GM04504 (cell line): ENCODE results near the gene SOX13.
A peak's percentile ranks its signal among the peaks of the same experiment; 100 is the strongest.
"Not testable (repeated sequence)": the region's sequence is repeated elsewhere in the genome, so short reads cannot be mapped to it uniquely, and the experiment has no call there.

ENCODE experiments used
- DNase-seq: peaks from one replicate; pipeline ENCODE4 v3.0.0-alpha.2; 2012; ENCODE audit warnings: low read depth

Gene SOX13

DNA sequence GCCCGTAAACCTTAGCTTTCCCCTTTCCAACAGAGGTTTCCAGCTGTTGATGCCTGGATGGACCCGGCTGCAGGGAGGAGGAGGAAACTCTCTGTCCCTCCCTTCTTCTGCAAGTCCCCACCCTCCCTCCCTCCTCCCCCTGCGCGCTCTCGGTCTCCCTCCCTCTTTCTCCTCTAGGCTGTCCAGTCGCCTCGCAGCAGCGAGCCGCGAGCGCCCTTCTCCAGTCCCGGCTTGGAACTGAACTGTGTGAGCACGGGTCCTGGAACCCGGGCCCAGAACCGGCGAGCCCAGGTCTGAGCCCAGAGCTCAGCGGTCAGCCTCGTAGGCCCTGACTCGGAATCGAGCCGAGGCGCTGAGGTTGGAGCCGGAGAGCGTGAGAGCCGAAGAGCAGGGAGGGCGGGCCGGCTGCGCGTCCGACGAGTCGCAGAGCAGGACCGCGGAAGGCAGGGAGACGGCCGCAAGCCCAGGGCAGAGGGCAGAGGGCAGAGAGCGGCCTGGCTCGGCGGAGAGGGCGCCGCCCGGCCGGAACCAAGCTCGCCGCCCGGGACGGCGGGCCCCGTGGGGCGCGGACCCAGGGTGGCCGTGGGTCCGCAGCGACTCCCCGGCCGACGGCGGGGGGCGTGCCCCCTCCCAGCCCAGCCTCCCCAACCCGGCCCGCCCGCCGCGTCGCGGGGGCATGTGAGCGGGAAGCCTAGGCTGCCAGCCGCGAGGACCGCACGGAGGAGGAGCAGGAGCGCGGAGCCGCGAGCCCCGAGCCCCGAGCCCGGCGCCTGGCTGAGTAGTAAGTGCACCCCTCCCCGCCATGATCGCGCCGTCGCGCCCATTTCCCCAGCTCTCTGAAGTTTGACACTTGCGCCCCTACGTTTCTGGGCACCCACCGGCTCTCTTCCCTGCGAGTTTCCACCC, at the start of gene SOX13:
Gene SOX13 (plus strand): TSS at position 185 of the 906 bp plus-strand sequence. CDS start 39,801 bp downstream, outside the sequence.
- peak; percentile 73 for DNase-seq

DNA sequence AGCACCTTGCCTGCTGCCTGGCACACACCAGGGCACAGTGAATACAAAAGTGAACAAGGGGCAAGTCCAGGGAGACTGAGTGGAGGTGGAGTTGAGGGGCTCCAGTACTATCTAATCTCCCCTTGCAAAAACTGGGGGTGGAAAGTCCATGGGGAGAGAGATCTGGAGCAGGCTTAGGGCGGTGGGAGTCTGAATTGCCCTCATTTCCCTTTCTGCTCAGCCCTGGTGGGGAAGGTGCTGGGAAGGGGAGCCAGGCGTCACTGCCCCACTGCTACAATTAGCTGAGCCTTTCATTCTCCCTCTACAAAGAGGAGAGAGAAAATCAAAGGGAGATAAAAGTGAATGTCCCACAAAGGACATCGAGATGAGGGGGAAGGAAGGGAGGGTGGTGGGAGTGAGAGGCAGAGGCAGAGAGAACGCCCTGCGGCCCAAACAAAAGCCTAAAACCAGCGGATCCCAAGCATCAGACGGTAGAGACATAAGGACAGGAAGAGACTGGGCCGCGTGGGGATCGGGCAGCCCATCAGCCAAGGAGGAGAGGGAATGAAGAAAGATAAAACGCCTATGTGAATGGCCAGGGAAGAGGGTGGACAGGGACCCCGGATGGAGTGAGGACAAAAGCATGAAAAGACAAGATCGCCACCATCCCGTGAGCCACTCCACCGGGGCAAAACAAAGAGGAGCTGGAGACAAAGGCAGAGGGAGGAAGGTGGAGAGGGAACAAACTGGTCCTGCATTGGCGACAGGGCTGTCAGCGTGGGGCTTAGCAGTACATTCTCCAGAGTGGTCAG, 46.8 kb upstream of the SOX13 start:
- DNase-seq, result no peak

DNA sequence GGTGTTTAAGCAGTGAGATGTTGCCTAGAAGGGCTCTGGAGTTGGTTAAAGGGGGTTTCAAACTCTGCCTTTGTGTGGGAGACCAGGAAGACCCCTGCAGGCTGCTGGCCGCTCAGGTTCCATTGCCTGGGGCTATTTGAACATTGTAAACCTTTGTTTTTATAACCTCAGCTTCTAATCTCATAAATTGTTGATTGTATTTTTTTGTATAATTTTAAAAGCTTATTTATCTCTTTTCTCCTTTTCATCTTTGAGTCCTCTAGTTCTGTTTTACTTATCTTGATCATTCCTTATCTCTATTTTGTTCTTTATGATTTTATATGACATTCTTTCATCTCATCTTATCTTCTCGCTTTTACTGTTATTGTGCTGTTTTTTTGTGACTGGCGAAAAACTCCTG, 45.5 kb upstream of the SOX13 start:
- DNase-seq, result no peak

DNA sequence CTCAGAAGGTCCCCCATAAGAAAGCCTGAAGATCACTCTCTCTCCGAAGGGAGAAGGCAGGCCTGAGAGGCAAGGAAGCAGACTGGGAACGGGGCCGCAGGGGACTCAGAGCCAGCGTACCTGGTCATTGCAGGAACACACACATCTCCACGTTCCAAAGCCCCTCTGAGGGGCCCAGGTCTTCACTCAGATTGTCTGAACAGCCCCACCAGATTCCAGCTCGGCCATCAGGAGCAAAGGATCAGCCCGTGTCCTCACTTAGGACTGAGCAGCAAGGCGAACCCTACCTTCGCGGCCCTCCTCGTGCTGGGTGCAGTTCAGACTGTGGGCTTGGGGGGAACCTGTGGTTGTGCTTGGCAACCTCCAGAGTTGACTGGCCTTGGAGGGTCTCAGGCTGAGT, 43.9 kb upstream of the SOX13 start:
- DNase-seq, result no peak

DNA sequence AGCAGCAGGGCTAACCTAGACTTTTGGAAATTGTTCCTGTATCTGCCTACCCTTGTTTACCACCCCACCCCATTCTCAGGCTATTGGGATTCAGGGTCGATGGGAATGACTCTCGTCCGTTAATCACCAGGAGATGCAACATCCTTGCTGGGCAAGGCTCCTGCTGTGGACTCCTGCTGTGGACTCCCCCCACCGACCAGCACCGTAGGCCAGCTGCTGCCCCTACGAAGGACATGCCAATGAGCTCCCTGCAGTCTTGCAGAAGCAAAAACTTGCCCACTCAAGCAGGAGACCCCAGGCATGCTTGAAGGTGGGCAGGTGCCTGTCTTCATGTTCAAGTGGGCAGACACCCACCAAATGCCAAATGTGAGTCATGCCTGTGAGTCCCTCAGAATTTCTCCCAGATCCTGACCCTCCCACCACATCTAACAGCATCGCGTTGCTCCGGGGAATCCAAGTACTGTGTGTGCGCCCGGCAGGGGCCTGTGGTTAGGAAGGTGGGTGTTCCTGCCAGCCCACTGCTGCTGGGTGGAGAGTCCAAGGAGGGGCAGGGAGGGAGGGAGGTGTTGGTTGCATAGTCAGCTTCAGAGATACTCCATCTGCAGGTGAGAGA, 41.7 kb upstream of the SOX13 start:
- no peak for DNase-seq

DNA sequence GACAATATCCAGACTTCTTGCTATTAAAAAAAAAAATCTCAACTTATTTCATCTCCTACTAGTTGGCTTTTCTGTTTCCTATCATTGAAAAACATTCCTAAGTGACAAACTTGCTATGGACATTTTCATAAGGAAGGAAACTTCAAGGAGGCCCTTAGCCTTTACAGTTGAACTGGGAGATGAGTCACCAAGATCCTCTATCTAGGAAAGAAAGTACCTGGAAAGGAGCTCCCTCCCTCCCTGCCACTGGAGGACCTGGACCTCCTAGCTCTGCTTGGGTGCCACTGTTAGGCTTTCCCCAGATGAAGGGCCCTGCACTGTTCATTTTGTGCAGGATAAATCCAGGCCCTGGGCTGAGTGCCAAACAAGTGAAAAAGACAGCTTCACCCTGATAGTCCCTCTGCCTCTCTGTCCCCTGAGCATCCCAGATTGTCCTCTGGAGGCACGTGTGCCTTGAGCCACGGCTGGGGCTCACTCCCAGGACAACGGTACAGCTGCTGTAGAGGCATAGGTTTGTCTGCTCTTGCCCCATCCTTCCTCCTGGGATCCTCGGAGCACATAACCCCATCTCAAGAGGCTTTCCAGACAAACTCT, 40.2 kb upstream of the SOX13 start:
- no peak for DNase-seq

DNA sequence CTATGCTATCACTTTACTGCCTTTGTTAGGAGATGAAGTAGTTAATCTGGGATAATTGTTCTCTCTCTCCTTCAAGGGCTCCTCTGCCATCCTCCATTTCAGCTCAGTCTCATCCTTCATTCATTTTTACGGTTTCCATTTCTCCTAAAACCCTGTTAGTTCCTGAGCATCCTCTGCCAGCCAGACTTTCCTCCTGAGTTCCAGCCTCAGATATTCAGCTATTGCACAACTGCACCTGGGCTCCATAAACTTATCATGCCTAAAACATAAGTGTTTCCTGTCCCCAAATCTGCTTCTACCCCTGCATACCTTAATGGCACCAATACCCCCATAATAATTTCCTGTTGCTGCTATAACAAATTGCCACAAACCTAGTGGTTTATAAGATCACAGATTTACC, 39.6 kb upstream of the SOX13 start:
- no peak for DNase-seq

DNA sequence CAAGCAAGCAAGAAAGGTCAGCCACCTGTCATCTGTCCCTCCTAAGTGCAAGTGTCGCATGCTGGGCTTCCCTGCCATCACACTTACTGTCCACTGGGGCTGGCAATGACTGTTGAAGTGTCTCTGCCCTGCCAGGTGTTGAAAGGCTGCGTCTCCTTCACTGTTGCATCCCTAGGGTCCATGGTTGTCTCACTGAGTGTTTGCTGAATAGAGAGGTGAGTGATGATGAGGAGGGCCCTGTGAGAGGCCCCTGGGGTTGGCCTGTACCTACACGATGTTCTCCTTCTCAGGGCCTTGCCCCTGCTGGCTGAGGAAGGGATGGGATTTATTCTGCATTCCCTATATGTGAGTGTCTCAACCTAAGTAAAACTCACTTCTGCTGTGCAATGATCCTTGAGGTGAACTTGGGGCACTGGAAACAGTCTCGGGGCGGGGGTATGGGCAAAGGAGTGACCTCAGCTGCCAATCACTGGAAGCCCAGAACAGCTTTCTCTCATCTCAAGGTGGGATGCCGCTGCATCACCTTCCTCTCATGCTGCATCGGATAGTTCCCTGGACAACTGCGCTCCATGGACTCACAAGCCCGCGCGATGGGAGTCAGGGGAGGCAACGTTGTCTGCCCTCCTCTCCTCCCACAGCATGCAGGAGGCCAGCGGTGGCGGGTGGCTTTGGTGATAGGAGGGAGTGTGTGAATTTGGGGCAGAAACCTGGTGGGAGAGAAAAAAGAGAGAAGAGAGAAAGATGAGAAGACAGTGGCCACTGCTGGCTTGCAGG, 35.8 kb upstream of the SOX13 start:
- no peak for DNase-seq

DNA sequence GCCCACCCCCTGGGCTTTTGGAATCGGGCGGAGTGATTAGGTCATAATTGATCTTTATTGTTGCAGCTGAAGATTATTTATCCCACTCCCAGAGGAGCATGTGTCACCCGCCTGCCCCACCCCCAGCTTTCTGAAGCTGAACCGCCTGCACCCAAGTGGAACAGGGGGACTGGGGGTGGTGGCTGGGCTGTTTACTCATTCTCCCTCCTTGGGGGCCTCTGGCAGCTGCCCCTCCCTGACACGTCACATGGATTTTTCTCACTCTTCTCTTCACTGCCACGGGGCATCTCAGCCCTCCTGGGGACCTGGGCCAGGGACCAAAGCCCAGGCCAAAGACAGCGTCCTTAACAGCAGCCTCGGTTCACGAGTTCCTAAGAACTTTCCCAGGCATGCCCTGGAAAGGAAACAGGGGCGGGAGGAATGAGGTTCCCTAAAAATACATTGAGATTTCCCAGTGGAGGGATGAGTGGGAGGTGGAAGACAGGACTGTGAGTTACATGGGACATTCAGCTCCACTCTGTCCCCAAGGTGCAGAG, 31.6 kb upstream of the SOX13 start:
- DNase-seq, result no peak

DNA sequence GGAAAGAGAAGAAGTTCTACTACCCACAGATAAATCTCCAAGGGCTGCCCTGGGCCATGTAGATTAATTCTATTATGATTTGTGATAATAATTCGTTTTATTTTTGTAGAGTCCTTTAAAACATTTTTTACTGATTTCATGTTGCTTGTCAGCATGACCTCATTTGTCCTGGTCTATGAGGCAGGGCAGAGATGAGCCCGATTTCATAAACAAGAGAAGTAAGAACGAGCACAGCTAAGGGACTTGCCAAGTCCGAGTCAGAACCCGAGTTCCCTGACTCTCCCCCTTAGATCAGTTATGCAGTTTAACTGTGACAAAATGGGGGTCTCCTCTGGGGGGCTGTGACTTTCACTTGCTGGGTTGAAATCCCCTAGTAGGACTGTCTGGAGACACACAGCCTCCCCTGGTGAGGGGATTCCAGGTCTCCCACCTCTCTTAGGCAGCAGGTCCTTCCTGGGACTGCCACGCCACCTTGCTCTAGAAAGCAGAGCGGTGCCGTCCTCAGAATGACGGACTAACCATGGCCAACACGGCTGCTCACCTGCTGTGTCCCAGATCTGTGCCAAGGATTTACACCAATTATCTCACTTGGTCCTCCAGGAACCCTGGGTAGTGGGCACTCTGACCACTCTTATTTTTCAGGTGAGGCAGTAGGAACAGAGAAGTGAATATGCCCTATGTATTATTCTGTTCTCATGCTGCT, 31.0 kb upstream of the SOX13 start:
- DNase-seq, result no peak

DNA sequence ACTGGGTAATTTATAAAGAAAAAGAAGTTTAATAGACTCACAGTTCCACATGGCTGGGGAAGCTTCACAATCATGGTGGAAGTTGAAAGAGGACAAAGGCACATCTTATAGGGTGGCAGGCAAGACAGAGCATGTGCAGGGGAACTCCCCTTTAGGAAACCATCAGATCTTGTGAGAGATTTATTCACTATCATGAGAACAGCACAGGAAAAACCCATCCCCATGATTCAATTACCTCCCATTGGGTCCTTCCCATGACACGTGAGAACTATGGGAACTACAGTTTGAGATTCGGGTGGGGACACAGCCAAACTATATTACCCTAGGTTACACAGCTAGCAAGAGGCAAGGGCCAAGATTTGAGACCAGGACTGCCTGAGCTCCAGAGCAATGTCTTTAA, 30.4 kb upstream of the SOX13 start:
- no peak for DNase-seq

DNA sequence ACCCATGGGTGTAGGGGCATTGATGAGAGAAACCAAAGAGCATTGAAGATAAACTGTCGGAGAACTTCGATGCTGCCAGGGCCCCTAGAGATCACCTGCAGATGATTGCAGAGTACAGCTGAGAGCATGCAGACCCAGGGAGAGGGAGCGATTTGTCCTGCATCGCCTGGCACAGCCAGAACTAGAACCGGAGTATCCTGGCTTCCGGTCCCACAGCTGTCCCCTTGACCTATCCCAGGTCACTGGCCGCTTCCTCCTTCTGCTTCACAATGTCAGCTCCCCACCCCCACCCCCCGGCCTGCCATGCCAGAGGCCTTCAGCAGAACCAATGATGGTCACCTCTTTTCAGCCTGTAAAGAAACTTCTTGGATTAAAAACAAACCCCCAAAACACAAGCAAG, 29.2 kb upstream of the SOX13 start:
- no peak for DNase-seq

DNA sequence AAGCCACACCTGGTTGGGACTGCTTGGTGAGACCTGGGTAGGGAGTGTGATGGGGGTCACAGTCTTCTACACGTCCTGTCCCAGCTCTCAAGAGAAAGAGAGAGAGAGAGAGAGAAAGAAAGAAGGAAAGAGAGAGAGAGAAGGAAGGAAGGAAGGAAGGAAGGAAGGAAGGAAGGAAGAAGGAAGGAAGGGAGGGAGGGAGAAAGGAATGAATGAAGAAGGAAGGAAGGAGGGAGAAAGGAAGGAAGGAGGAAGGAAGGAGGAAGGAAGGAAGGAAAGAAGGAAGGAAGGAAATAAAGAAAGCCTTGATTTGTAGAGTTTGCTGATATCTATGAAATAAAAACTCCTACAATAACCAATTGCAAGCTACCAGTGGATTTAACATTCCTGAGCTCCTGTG, 28.5 kb upstream of the SOX13 start:
- DNase-seq, result no peak

DNA sequence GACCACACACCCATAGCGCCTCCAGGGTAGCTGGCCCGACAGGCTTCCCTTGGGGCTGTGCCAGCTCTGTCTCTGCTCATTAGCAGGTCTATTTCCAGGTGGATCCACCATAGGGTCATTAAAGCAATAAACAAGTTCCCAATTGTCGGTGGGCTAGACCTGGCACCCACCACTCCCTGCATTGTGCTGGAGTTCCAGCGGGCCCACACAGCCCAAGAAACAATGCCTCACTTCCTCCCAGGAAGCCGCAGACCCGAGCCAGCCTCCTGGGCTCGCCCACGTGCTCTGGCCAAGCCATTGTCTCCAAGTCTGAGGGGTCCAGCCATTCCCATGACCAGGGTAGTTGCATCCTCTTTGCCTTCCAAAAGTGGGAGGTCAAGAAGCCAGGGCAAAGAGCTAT, 27.5 kb upstream of the SOX13 start:
- DNase-seq, result no peak

DNA sequence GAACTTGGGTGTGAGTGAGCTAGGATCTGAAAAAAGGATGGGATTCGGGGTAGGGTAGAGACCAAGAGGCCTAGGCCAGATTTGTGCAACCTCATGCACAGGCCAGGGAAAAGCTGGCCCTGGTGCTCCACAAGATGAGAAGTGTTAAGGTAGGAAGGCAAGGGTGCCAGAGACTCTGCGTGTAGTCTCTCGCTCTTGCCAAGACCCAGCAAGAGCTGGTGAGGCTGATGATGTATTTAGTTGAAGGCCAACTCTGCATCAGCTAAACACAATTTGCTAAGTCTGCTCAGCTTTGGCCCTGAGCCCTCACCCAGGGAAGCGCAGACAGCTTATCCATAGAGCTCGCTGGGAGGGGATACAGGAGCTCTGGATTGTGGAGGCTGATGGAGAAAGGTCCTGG, 26.6 kb upstream of the SOX13 start:
- DNase-seq, result no peak

DNA sequence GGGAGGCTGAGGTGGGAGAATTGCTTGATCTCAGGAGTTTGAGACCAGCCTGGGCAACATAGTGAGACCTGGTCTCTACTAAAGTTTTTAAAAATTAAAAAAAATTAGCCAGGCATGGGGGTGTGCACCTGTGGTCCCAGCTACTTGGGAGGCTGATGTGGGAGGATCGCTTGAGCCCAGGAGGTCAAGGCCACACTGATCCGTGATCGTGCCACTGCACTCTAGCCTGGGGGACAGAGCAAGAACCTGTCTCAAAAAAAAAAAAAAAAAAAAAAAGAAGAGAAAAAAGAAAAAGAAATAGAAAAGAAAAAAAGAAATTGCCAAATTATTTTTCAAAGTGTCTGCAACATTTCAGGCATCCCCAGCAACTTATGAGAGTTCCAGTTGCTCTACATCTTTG, 24.1 kb upstream of the SOX13 start:
- not testable (repeated sequence) for DNase-seq

DNA sequence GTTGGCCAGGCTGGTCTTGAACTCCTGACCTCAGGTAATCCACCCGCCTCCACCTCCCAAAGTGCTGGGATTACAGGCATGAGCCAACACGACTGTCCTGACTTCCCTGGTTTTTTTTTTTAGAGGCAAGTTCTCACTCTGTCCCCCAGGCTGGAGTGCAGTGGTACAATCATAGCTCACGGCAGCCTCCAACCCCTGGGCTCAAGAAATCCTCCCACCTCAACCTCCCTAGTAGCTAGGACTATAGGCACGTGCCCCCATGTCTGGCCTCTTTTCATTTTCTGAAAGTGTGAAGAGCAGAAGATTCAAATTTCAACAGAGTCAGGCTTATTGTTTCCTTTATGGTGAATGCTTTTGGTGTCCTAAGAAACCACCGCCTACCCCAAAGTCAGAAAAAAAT, 21.7 kb upstream of the SOX13 start:
- DNase-seq, result no peak

DNA sequence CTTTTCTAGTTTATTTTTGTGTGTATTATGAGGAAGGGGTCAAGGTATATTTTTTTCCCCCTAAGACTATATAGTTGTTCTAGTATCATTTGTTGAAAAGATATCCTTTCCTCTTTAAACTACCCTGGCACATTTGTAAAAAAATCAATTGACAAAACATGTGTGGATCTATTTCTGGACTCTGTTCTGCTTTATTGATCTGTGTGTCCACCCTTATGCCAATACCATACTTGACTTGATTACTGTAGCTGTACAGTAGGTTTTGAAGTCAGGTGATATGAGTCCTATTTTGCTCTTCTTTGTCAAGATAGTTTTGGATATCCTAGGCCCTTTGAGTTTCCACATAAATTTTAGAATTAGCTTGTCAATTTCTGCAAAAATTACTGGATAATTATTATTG, 21.2 kb upstream of the SOX13 start:
- DNase-seq, result no peak

DNA sequence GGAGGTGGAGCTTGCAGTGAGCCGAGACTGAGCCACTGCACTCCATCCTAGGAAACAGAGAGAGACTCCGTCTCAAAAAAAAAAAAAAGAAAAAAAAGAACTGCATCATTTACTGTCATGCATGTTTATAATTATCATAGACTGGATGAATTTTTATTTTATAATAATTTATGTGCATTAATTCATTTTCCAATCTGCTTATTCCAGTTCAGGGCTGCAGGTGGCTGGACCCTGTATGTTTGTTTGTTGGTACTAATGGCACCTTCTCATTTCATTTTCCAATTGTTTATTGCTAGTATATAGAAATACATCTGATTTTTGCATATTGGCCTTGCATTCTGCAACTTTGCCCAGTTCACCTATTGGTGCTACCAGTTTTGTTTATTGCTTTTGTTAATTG, 19.0 kb upstream of the SOX13 start:
- DNase-seq, result no peak

DNA sequence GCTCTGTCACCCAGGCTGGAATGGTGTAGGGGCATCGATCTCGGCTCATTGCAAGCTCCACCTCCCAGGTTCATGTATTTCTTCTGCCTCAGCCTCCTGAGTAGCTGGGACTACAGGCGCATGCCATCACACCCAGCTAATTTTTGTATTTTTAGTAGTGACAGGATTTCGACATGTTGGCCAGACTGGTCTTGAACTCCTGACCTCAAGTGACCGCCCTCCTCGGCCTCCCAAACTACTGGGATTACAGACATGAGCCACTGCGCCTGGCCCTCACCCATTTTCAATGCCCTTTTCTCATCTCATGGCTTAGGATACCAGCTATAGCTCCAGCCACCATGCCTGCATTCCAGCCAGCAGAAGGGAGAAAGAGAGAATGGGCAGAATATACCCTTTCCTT, 12.9 kb upstream of the SOX13 start:
- DNase-seq, result no peak

DNA sequence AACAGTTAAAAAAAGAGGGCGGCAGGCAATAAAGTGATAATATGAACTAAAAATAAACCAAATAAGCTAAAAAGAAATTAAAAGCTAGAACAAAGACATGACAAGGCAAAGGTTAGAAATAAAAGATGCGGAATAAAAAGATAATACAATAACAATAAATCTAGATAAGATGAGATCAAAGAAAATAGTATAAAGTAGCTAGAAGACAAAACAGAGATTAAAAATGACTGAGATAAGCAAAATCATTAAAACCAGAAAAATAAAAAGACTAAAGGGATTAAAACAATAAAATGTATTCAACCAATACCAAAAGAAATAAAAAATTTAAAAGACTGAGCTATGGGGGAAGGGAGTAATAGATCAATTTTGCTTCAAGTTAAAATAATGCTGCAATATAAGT, 10.8 kb upstream of the SOX13 start:
- no peak for DNase-seq
